ENCODE data around the gene IGF1.

DNA sequence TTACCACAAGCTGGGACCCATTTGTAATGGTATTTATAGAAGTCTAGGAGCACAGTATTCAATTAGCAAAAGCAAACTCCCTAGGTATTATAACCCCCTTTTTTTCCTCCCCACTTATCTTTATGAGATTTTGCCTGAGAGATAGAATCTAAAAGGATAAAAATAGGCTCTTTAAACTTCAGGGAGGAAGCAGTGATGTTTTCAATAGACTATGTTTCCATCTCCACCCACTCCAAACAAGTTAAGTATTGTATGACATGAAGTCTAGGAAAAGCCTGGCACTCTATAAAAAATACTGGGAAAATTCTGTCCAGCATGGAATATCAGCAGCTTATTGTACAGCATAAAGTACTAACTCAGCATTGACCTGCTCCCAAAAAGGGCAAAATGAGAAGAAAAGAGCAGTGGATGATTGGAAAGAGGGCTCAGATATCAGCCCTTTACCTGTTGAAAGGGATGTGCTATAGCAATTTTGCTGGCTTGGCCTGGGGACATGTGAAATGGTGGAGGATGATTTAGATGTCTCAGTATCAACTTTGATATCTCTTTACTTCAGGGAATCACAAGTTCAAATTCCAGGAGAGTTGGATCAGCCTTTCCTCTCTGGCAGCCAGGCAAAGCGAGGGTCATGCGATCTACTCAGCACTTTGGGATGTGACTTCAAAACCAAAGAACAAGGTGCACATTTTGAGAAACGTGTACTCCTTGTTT is 72.4 kb downstream of the IGF1 start:
- TF ChIP-seq, protein P1, sequence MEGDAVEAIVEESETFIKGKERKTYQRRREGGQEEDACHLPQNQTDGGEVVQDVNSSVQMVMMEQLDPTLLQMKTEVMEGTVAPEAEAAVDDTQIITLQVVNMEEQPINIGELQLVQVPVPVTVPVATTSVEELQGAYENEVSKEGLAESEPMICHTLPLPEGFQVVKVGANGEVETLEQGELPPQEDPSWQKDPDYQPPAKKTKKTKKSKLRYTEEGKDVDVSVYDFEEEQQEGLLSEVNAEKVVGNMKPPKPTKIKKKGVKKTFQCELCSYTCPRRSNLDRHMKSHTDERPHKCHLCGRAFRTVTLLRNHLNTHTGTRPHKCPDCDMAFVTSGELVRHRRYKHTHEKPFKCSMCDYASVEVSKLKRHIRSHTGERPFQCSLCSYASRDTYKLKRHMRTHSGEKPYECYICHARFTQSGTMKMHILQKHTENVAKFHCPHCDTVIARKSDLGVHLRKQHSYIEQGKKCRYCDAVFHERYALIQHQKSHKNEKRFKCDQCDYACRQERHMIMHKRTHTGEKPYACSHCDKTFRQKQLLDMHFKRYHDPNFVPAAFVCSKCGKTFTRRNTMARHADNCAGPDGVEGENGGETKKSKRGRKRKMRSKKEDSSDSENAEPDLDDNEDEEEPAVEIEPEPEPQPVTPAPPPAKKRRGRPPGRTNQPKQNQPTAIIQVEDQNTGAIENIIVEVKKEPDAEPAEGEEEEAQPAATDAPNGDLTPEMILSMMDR (IDR thresholded peaks at IDR 0.05): no peak
- TF ChIP-seq POLR2A (IDR thresholded peaks at IDR 0.05): no peak
